ENCODE measurements around the gene OR1L8. TPM values are rescaled to one million over a fixed set of nuclear protein-coding genes. Genes with fewer than 3 reads are reported as not detected.

Gene OR1L8, protein sequence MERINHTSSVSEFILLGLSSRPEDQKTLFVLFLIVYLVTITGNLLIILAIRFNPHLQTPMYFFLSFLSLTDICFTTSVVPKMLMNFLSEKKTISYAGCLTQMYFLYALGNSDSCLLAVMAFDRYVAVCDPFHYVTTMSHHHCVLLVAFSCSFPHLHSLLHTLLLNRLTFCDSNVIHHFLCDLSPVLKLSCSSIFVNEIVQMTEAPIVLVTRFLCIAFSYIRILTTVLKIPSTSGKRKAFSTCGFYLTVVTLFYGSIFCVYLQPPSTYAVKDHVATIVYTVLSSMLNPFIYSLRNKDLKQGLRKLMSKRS
- total RNA-seq (2022; extraction: Qiagen RNA extraction; ENCODE audit: low read depth), result not detected in 5 replicates

DNA sequence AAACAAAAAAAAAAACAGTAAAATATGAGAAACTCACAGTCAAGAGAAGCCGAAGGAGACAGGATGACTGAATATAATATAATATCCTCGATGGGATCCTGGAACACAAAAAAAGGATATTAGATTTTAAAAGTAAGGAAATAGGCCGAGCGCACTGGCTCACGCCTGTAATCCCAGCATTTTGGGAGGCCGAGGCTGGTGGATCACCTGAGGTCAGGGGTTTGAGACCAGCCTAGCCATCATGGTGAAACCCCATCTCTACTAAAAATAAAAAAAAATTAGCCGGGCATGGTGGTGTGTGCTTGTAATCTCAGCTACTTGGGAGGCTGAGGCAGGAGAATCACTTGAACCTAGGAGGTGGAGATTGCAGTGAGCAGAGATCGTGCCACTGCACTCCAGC lies at the start of gene OR1L8:
Gene OR1L8 (minus strand): TSS at position 101 of the 400 bp plus-strand sequence. CDS start 14,907 bp downstream, outside the sequence.

GRCh38 chr9:122614362-122614761 lies 31.2 kb upstream of the OR1L8 start, which contains the start of gene OR1Q1:
TSS of gene OR1Q1 (plus strand) at chr9:122614738. CDS start at chr9:122614738, 0 bp downstream.

DNA sequence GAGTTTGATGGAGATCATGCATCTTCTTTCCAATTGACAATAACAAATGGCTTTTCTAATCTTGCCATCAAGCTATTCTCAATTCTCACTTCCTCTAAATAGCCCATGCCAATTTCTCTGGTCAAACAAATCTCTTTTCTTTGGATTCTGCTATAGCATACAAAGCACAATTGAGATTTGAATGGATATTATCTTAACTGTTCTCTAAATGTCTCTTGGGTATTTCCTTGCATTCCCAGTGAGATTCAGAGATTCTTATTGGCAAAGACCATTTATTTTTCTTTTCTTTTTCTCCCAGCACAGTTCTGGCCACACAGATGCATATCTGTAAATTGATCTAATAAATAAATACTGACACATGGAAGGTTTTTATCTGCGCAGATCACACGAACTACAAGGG lies 30.4 kb downstream of the OR1L8 start, which contains the start of gene OR1N2:
Gene OR1N2 (plus strand): TSS at position 301 of the 400 bp plus-strand sequence. CDS start 100 bp downstream, outside the sequence.

GRCh38 chr9:122527193-122527592 lies 56.0 kb downstream of the OR1L8 start, which contains the start of gene OR1N1:
TSS of gene OR1N1 (minus strand) at chr9:122527293. CDS start at chr9:122527293, 0 bp downstream.

DNA sequence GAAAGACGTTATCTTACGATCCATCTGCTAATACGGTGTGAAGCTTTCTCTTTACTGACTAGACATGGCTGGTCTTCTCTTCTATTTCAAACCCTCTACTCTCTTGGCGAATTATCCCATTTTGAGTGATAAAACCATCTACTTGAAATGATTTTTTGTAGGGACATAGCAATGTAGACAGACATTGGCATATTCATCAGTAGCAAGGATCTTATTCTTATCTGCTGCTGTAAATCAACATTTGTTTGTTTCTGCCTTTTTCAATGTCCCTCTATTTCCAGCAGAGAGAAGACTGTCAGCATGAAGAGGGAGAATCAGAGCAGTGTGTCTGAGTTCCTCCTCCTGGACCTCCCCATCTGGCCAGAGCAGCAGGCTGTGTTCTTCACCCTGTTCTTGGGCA lies 64.3 kb downstream of the OR1L8 start, which contains the start of gene OR1J4:
Gene OR1J4 (plus strand): TSS at position 301 of the 400 bp plus-strand sequence. CDS start 0 bp downstream, at position 301.

Other genes starting within 250 kb of the OR1L8 start
- gene PTGS1, start 212.4 kb downstream of the OR1L8 start, total RNA-seq (2022; extraction: Qiagen RNA extraction; ENCODE audit: low read depth), result 0.82 to 1.5 TPM (median 1.2 TPM) in 5 replicates
- gene OR1J1, start 105.5 kb downstream of the OR1L8 start, total RNA-seq (2022; extraction: Qiagen RNA extraction; ENCODE audit: low read depth), result not detected in 5 replicates
- 0.06 to 0.15 TPM in 2 of 5 replicates, not detected in the others for gene OR1J2, start 72.6 kb downstream of the OR1L8 start, total RNA-seq (2022; extraction: Qiagen RNA extraction; ENCODE audit: low read depth)
- gene OR1J4, start 64.2 kb downstream of the OR1L8 start, total RNA-seq (2022; extraction: Qiagen RNA extraction; ENCODE audit: low read depth), result 0.13 to 0.24 TPM in 2 of 5 replicates, not detected in the others
- not detected in 5 replicates for gene OR1N1, start 56.1 kb downstream of the OR1L8 start, total RNA-seq (2022; extraction: Qiagen RNA extraction; ENCODE audit: low read depth)
- not detected in 5 replicates for gene OR1N2, start 30.3 kb downstream of the OR1L8 start, total RNA-seq (2022; extraction: Qiagen RNA extraction; ENCODE audit: low read depth)
- gene OR1Q1, start 31.4 kb upstream of the OR1L8 start, total RNA-seq (2022; extraction: Qiagen RNA extraction; ENCODE audit: low read depth), result 0.06 TPM in 1 of 5 replicates, not detected in the others
- gene OR1B1, start 74.2 kb upstream of the OR1L8 start, total RNA-seq (2022; extraction: Qiagen RNA extraction; ENCODE audit: low read depth), result not detected in 5 replicates
- not detected in 5 replicates for gene OR1L1, start 78.3 kb upstream of the OR1L8 start, total RNA-seq (2022; extraction: Qiagen RNA extraction; ENCODE audit: low read depth)
- gene OR1L3, start 91.7 kb upstream of the OR1L8 start, total RNA-seq (2022; extraction: Qiagen RNA extraction; ENCODE audit: low read depth), result not detected in 5 replicates
- gene OR1L4, start 140.6 kb upstream of the OR1L8 start, total RNA-seq (2022; extraction: Qiagen RNA extraction; ENCODE audit: low read depth), result not detected in 5 replicates
- gene OR1L6, start 158.9 kb upstream of the OR1L8 start, total RNA-seq (2022; extraction: Qiagen RNA extraction; ENCODE audit: low read depth), result not detected in 5 replicates
- gene OR5C1, start 205.5 kb upstream of the OR1L8 start, total RNA-seq (2022; extraction: Qiagen RNA extraction; ENCODE audit: low read depth), result not detected in 5 replicates
- not detected in 5 replicates for gene OR1K1, start 216.7 kb upstream of the OR1L8 start, total RNA-seq (2022; extraction: Qiagen RNA extraction; ENCODE audit: low read depth)
- 18.4 to 21.3 TPM (median 18.7 TPM) in 5 replicates for gene PDCL, start 245.2 kb upstream of the OR1L8 start, total RNA-seq (2022; extraction: Qiagen RNA extraction; ENCODE audit: low read depth)

Measured in A549 treated with CpdA at 1 μM for 4 hours (cell line).